MM.1S (cell line): ENCODE results near the gene MOBP.

Experiments
- DNase-seq: peaks from one replicate; pipeline ENCODE4 v3.0.0-alpha.2; 2015
- H2AFZ ChIP-seq: fragments of 300-600 bp; sonication (generic); 2 replicates; pipeline ENCODE4 v1.6.0; 2016; ENCODE audit warnings: antibody characterized with exemption, low read length
- H3F3A ChIP-seq: fragments of 300-600 bp; sonication (generic); 2 replicates; pipeline ENCODE4 v1.6.1; 2016; ENCODE audit warnings: mild to moderate bottlenecking, antibody characterized with exemption, low read length, moderate library complexity, mixed read lengths; ENCODE audit not compliant: insufficient read depth
- H3K27ac ChIP-seq: fragments of 300-600 bp; sonication (generic); 2 replicates; pipeline ENCODE4 v1.5.1; 2016; ENCODE audit warnings: mild to moderate bottlenecking, low read length
- H3K27me3 ChIP-seq: fragments of 300-600 bp; sonication (generic); replicated peaks from 2 replicates; pipeline ENCODE4 v1.6.0; 2016; ENCODE audit warnings: low read length; ENCODE audit not compliant: insufficient read depth
- H3K36me3 ChIP-seq: fragments of 300-600 bp; sonication (generic); replicated peaks from 2 replicates; pipeline ENCODE4 v1.6.1; 2016; ENCODE audit warnings: mild to moderate bottlenecking, low read length, mixed read lengths; ENCODE audit not compliant: insufficient read depth
- H3K4me1 ChIP-seq: fragments of 300-600 bp; sonication (generic); 2 replicates; pipeline ENCODE4 v1.6.1; 2016; ENCODE audit warnings: low read length, mixed read lengths
- H3K4me2 ChIP-seq: fragments of 300-600 bp; sonication (generic); 2 replicates; pipeline ENCODE4 v1.6.0; 2016; ENCODE audit warnings: low read depth, low read length
- H3K4me3 ChIP-seq: fragments of 300-600 bp; sonication (generic); 2 replicates; pipeline ENCODE4 v1.5.1; 2016; ENCODE audit warnings: low read length, mixed read lengths
- H3K79me2 ChIP-seq: fragments of 300-600 bp; sonication (generic); 2 replicates; pipeline ENCODE4 v1.6.1; 2016; ENCODE audit warnings: mixed run types, low read length, mixed read lengths
- H3K9ac ChIP-seq: fragments of 300-600 bp; sonication (generic); 2 replicates; pipeline ENCODE4 v1.6.1; 2016; ENCODE audit warnings: low read length, mixed read lengths
- H3K9me2 ChIP-seq: fragments of 300-600 bp; sonication (generic); replicated peaks from 2 replicates; pipeline ENCODE4 v1.6.1; 2016; ENCODE audit warnings: mild to moderate bottlenecking, low read length, mixed read lengths; ENCODE audit not compliant: insufficient read depth
- H3K9me3 ChIP-seq: fragments of 300-600 bp; sonication (generic); replicated peaks from 2 replicates; pipeline ENCODE4 v1.6.1; 2016; ENCODE audit warnings: mild to moderate bottlenecking, low read length, mixed read lengths; ENCODE audit not compliant: insufficient read depth
- H4K20me1 ChIP-seq: fragments of 300-600 bp; sonication (generic); 2 replicates; pipeline ENCODE4 v1.6.1; 2016; ENCODE audit warnings: mild to moderate bottlenecking, low read length, moderate library complexity, mixed read lengths; ENCODE audit not compliant: insufficient read depth
- EZH2 ChIP-seq: fragments of 300-600 bp; sonication (generic); optimal IDR thresholded peaks from 2 replicates; pipeline ENCODE3; 2017; ENCODE audit warnings: low read depth, mild to moderate bottlenecking, antibody characterized with exemption, low read length, mixed read lengths
- EZH2phosphoT487 ChIP-seq: fragments of 300-600 bp; sonication (generic); IDR thresholded peaks from 2 replicates; pipeline ENCODE4 v1.6.1; 2018; ENCODE audit warnings: antibody characterized with exemption, low read length
- TF ChIP-seq, protein P1 (sequence below): fragments of 300-600 bp; sonication (generic); IDR thresholded peaks from 2 replicates; pipeline ENCODE4 v1.5.1; 2016; ENCODE audit warnings: antibody characterized with exemption, low read length, mixed read lengths

MOBP gene

DNA sequence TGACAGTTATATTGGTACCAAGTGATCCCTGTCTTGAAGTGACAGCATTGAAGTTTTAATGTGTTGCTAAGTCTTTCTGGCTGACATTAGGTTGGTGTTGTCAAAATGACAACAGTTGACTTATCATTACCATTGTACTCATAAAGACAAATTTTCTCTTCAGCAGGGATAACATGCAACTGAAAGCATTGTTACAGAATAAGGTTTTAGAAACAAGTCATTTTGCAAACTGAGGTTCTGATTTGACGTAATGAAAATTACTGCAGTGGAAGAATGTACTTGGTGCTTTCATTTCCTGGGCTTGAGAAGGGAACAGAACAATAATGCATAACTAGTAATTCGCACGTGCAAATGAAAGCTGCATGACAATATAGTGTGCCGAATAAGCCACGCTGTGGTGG is 75.1 kb downstream of the MOBP start:
- no peaks in the 10 kb centered on the region for H3K27me3 ChIP-seq
- no peaks in the 10 kb centered on the region for H3F3A ChIP-seq
- H2AFZ ChIP-seq, result 0 out of 2 replicates have a peak overlapping the region, but pooled peaks have one; percentile 61
- H3K4me2 ChIP-seq, result no peak overlapping the region
- no peaks in the 10 kb centered on the region for H3K9me2 ChIP-seq
- H3K36me3 ChIP-seq, result no peaks in the 10 kb centered on the region
- no peak overlapping the region for H3K4me3 ChIP-seq
- H3K9ac ChIP-seq, result no peak overlapping the region
- no peaks in the 10 kb centered on the region for H3K79me2 ChIP-seq
- DNase-seq, result no peak
- TF ChIP-seq, protein P1, sequence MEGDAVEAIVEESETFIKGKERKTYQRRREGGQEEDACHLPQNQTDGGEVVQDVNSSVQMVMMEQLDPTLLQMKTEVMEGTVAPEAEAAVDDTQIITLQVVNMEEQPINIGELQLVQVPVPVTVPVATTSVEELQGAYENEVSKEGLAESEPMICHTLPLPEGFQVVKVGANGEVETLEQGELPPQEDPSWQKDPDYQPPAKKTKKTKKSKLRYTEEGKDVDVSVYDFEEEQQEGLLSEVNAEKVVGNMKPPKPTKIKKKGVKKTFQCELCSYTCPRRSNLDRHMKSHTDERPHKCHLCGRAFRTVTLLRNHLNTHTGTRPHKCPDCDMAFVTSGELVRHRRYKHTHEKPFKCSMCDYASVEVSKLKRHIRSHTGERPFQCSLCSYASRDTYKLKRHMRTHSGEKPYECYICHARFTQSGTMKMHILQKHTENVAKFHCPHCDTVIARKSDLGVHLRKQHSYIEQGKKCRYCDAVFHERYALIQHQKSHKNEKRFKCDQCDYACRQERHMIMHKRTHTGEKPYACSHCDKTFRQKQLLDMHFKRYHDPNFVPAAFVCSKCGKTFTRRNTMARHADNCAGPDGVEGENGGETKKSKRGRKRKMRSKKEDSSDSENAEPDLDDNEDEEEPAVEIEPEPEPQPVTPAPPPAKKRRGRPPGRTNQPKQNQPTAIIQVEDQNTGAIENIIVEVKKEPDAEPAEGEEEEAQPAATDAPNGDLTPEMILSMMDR, result no peak
- TF ChIP-seq EZH2phosphoT487, result no peak
- no peak for TF ChIP-seq EZH2
- H3K4me1 ChIP-seq, result 0 out of 2 replicates have a peak, but pooled peaks cover 4% of the 10 kb centered on the region
- no peaks in the 10 kb centered on the region for H3K9me3 ChIP-seq
- no peak overlapping the region for H3K27ac ChIP-seq
- no peaks in the 10 kb centered on the region for H4K20me1 ChIP-seq

DNA sequence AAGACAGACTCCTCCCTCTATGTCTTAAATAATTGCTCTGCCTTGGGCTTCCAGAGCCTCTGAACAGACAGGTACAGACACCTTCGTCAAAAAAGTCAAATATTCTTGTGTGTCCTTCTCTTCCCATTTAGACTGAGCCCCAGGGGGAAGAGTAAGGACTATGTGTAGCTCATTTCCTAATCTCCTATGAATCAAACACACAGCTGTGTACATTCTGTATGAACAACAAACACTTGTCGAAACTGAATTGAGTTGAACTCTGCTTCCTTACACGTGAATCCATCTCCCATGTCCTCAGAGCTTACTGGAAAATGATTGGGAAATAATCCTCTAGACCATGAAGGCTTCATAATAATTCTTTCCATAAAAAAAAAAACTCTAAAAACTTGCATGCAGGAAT is 80.8 kb downstream of the MOBP start:
- no peaks in the 10 kb centered on the region for H3K9me2 ChIP-seq
- no peaks in the 10 kb centered on the region for H3K27me3 ChIP-seq
- H3K9me3 ChIP-seq, result no peaks in the 10 kb centered on the region
- no peak overlapping the region for H3K4me3 ChIP-seq
- no peak overlapping the region for H3K4me2 ChIP-seq
- no peak overlapping the region for H3K27ac ChIP-seq
- H4K20me1 ChIP-seq, result no peaks in the 10 kb centered on the region
- TF ChIP-seq EZH2, result no peak
- TF ChIP-seq, protein P1, result no peak
- no peak for TF ChIP-seq EZH2phosphoT487
- DNase-seq, result no peak
- no peak overlapping the region for H3K9ac ChIP-seq
- H3K36me3 ChIP-seq, result no peaks in the 10 kb centered on the region
- no peaks in the 10 kb centered on the region for H3K4me1 ChIP-seq
- no peaks in the 10 kb centered on the region for H3F3A ChIP-seq
- H3K79me2 ChIP-seq, result no peaks in the 10 kb centered on the region
- H2AFZ ChIP-seq, result no peak overlapping the region

DNA sequence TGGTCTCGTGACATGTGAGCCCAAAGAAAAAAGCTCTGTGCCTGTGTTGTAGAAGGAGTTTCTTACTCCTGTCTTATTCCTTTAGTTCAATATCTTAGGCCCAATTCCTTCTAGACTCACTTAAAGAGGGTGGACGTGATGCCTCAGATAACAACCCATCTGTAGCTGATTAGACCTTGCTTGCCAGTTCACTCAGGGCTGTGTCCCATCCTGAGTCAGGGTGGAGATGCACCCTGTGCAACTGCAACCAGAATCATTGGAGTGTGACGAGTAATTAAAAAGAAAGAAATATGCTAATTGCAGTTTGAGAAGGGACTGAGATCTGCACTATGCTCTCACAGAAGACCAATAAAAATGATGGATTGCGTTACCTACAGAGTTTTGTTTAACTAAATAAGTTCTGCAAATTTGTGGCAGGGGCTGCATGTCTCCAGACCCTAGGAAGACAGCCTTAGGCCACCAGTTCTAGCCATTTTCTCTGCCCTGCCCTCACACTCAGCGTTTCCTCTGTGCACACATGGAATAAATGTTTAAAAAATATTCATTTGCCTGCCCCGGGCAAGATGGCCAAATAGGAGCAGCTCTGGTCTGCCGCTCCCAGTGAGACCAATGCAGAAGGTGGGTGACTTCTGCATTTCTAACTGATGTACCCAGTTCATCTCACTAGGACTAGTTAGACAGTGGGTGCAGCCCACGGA is 83.0 kb downstream of the MOBP start:
- no peaks in the 10 kb centered on the region for H4K20me1 ChIP-seq
- no peaks in the 10 kb centered on the region for H3K27me3 ChIP-seq
- no peaks in the 10 kb centered on the region for H3F3A ChIP-seq
- H3K36me3 ChIP-seq, result no peaks in the 10 kb centered on the region
- H3K9me2 ChIP-seq, result no peaks in the 10 kb centered on the region
- no peak overlapping the region for H3K9ac ChIP-seq
- no peaks in the 10 kb centered on the region for H3K4me1 ChIP-seq
- H3K79me2 ChIP-seq, result no peaks in the 10 kb centered on the region
- H3K4me2 ChIP-seq, result no peak overlapping the region
- no peak for DNase-seq
- H3K9me3 ChIP-seq, result no peaks in the 10 kb centered on the region
- no peak for TF ChIP-seq EZH2
- TF ChIP-seq EZH2phosphoT487, result no peak
- TF ChIP-seq, protein P1, result no peak
- no peak overlapping the region for H3K27ac ChIP-seq
- H2AFZ ChIP-seq, result no peak overlapping the region
- H3K4me3 ChIP-seq, result no peak overlapping the region
